Measurements from ENCODE around the gene EME1.

Gene EME1

GRCh38 chr17:50347894-50348291, 25.1 kb upstream of the EME1 start:
- no peak for DNase-seq (ENCODE audit: low read depth, low spot score)

- DNase-seq (ENCODE audit: low read depth, low spot score) = peak; percentile 59
Observed at GRCh38 chr17:50348522-50349242, 24.3 kb upstream of the EME1 start.

GRCh38 chr17:50349243-50349600, 23.8 kb upstream of the EME1 start:
- DNase-seq (ENCODE audit: low read depth, low spot score) = no peak

GRCh38 chr17:50350733-50351132, 22.3 kb upstream of the EME1 start:
- no peak for DNase-seq (ENCODE audit: low read depth, low spot score)

GRCh38 chr17:50352072-50352692, 20.8 kb upstream of the EME1 start:
- DNase-seq (ENCODE audit: low read depth, low spot score) = no peak

GRCh38 chr17:50352693-50353599, 20.1 kb upstream of the EME1 start:
- no peak for DNase-seq (ENCODE audit: low read depth, low spot score)

- DNase-seq (ENCODE audit: low read depth, low spot score) = no peak
Observed at GRCh38 chr17:50353600-50354195, 19.3 kb upstream of the EME1 start.

- DNase-seq (ENCODE audit: low read depth, low spot score) = no peak
Observed at GRCh38 chr17:50354198-50354597, 18.8 kb upstream of the EME1 start.

- no peak for DNase-seq (ENCODE audit: low read depth, low spot score)
Observed at GRCh38 chr17:50354776-50355175, 18.3 kb upstream of the EME1 start.

GRCh38 chr17:50355336-50355700, 17.7 kb upstream of the EME1 start:
- DNase-seq (ENCODE audit: low read depth, low spot score) = no peak

GRCh38 chr17:50355701-50356341, 17.2 kb upstream of the EME1 start:
- DNase-seq (ENCODE audit: low read depth, low spot score) = no peak

- DNase-seq (ENCODE audit: low read depth, low spot score) = no peak
Observed at GRCh38 chr17:50356418-50356817, 16.6 kb upstream of the EME1 start.

- no peak for DNase-seq (ENCODE audit: low read depth, low spot score)
Observed at GRCh38 chr17:50356892-50357510, 16.0 kb upstream of the EME1 start.

GRCh38 chr17:50358177-50358576, 14.9 kb upstream of the EME1 start:
- no peak for DNase-seq (ENCODE audit: low read depth, low spot score)

- DNase-seq (ENCODE audit: low read depth, low spot score) = no peak
Observed at GRCh38 chr17:50359005-50359699, 13.9 kb upstream of the EME1 start.

GRCh38 chr17:50359998-50360461, 13.0 kb upstream of the EME1 start:
- no peak for DNase-seq (ENCODE audit: low read depth, low spot score)

- no peak for DNase-seq (ENCODE audit: low read depth, low spot score)
Observed at GRCh38 chr17:50360486-50361115, 12.4 kb upstream of the EME1 start.

GRCh38 chr17:50361561-50362480, 11.2 kb upstream of the EME1 start:
- DNase-seq (ENCODE audit: low read depth, low spot score) = peak; percentile 81

- no peak for DNase-seq (ENCODE audit: low read depth, low spot score)
Observed at GRCh38 chr17:50362661-50363060, 10.4 kb upstream of the EME1 start.
